PC-3 (cell line): ENCODE data around the gene GABBR2. TPM values are rescaled to one million over a fixed set of nuclear protein-coding genes. Genes with fewer than 3 reads are reported as not detected.

Experiments used
- ATAC-seq: fragments of 200-7000 bp; cut with Tn5 transposase; 2 replicates; pipeline ENCODE4 v1.9.1; 2020; ENCODE audit warnings: mild to moderate bottlenecking, moderate library complexity
- BruUV-seq: library from RNA; stranded (reverse); fragments of 400-500 nt; replicated peaks from 2 replicates; lab custom pipeline; 2021; lab: Mats Ljungman, UMichigan
- CTCF ChIA-PET: fragments of 300-600 bp; sonication (Branson Sonifier 250); formaldehyde crosslinking; loops from one replicate; lab custom pipeline; 2022; ENCODE audit warnings: antibody characterized with exemption; lab: Charles Lee
- POLR2A ChIA-PET: fragments of 300-600 bp; sonication (Branson Sonifier 250); formaldehyde crosslinking; loops from one replicate; lab custom pipeline; 2022; ENCODE audit warnings: antibody characterized with exemption; ENCODE audit not compliant: unreplicated experiment; lab: Charles Lee
- DNase-seq: peaks from one replicate; pipeline ENCODE4 v3.0.0-alpha.2; 2015
- H2AFZ ChIP-seq: fragments of 300-600 bp; sonication (generic); 2 replicates; pipeline ENCODE4 v1.6.0; 2016; ENCODE audit warnings: antibody characterized with exemption, low read length
- H3F3A ChIP-seq: fragments of 300-600 bp; sonication (generic); one replicate; pipeline ENCODE4 v1.6.0; 2017; ENCODE audit warnings: antibody characterized with exemption, low read length, control low read depth, mild to moderate bottlenecking; ENCODE audit not compliant: unreplicated experiment
- H3K27ac ChIP-seq: fragments of 300-600 bp; sonication (generic); 2 replicates; pipeline ENCODE4 v1.5.1; 2016; ENCODE audit warnings: mild to moderate bottlenecking, low read length
- H3K27me3 ChIP-seq: fragments of 300-600 bp; sonication (generic); 2 replicates; pipeline ENCODE4 v1.6.1; 2016; ENCODE audit warnings: low read length, mixed read lengths
- H3K36me3 ChIP-seq: fragments of 300-600 bp; sonication (generic); 2 replicates; pipeline ENCODE4 v1.6.1; 2016; ENCODE audit warnings: low read depth, mixed run types, low read length, mixed read lengths
- H3K4me1 ChIP-seq: fragments of 300-600 bp; sonication (generic); 2 replicates; pipeline ENCODE4 v1.5.1; 2016; ENCODE audit warnings: low read length; ENCODE audit not compliant: insufficient read depth
- H3K4me2 ChIP-seq: fragments of 300-600 bp; sonication (generic); 2 replicates; pipeline ENCODE4 v1.6.0; 2016; ENCODE audit warnings: low read length
- H3K4me3 ChIP-seq: fragments of 300-600 bp; sonication (generic); 2 replicates; pipeline ENCODE4 v1.5.1; 2016; ENCODE audit warnings: mild to moderate bottlenecking, low read length, mixed read lengths
- H3K79me2 ChIP-seq: fragments of 300-600 bp; sonication (generic); 2 replicates; pipeline ENCODE4 v1.6.1; 2017; ENCODE audit warnings: low read length, mixed read lengths
- H3K9ac ChIP-seq: fragments of 300-600 bp; sonication (generic); 2 replicates; pipeline ENCODE4 v1.6.0; 2016; ENCODE audit warnings: mild to moderate bottlenecking, low read length
- H3K9me2 ChIP-seq: fragments of 300-600 bp; sonication (generic); replicated peaks from 2 replicates; pipeline ENCODE4 v1.6.1; 2016; ENCODE audit warnings: mixed run types, low read length, mixed read lengths
- H3K9me3 ChIP-seq: fragments of 300-600 bp; sonication (generic); 2 replicates; pipeline ENCODE4 v1.6.1; 2016; ENCODE audit warnings: low read length, mixed read lengths
- H4K20me1 ChIP-seq: fragments of 300-600 bp; sonication (generic); 2 replicates; pipeline ENCODE4 v1.6.1; 2016; ENCODE audit warnings: low read length, mixed read lengths
- CTCF ChIP-seq: fragments of 300-600 bp; sonication (generic); conservative IDR thresholded peaks from 2 replicates; pipeline ENCODE4 v1.5.1; 2017; ENCODE audit warnings: antibody characterized with exemption, low read depth, mild to moderate bottlenecking, low read length
- EZH2 ChIP-seq: fragments of 300-600 bp; sonication (generic); IDR thresholded peaks from one replicate; pipeline ENCODE4 v1.6.1; 2017; ENCODE audit warnings: antibody characterized with exemption, mild to moderate bottlenecking, low read length; ENCODE audit not compliant: unreplicated experiment
- EZH2phosphoT487 ChIP-seq: fragments of 300-600 bp; sonication (generic); IDR thresholded peaks from 2 replicates; pipeline ENCODE4 v1.6.1; 2018; ENCODE audit warnings: mild to moderate bottlenecking, antibody characterized with exemption, low read length, borderline replicate concordance
- intact Hi-C: fragments of 100-400 bp; cut with micrococcal nuclease; formaldehyde crosslinking; loops from 2 replicates; pipeline ENCODE4 v1.9.0; 2023
- total RNA-seq: library from RNA; depleted of rRNA; stranded (reverse); fragments of >200 nt; gene quantifications from 2 replicates; pipeline ENCODE4 v1.2.3, GENCODE V29; 2014

The GABBR2 gene
- total RNA-seq, 1 experiment from 2014 or later, result 0.44 TPM

DNA sequence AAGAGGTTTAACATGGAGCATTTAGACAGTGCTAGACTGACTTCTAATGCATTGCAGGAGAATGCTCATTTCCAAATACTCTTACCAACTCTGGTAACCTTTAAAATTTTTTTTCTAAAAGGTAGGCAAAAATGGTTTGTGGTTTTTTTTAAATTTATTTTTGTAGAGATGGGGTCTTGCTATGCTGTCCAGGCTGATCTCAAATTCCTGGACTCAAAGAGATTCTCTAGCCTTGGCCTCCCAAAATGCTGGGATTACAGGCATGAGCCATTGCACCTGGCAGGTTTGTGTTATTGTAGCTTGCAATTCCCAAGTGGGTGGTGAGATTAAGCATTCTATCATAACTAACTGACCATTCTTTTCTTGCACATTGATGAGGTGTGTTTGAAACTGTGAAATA is 410.3 kb downstream of the GABBR2 start:
- intact Hi-C loops, result no loop called here
- H3K27ac ChIP-seq, result no peak overlapping the region
- H3F3A ChIP-seq, result no peaks in the 10 kb centered on the region
- no peaks in the 10 kb centered on the region for H3K79me2 ChIP-seq
- no peak overlapping the region for H3K4me3 ChIP-seq
- H3K36me3 ChIP-seq, result no peaks in the 10 kb centered on the region
- no peaks in the 10 kb centered on the region for H3K9me2 ChIP-seq
- TF ChIP-seq EZH2phosphoT487, result no peak
- TF ChIP-seq CTCF, result no peak
- TF ChIP-seq EZH2, result no peak
- H3K4me1 ChIP-seq, result no peaks in the 10 kb centered on the region
- no peak overlapping the region for H3K4me2 ChIP-seq
- no peaks in the 10 kb centered on the region for H3K27me3 ChIP-seq
- no TSS peak for BruUV-seq
- DNase-seq, result no peak
- ChIA-PET CTCF (no interaction called here), POLR2A (no interaction called here)
- no peak for ATAC-seq
- no peaks in the 10 kb centered on the region for H4K20me1 ChIP-seq
- no peaks in the 10 kb centered on the region for H3K9me3 ChIP-seq
- no peak overlapping the region for H2AFZ ChIP-seq
- H3K9ac ChIP-seq, result no peak overlapping the region

- intact Hi-C loops, result no loop called here
- H3K9me2 ChIP-seq, result no peaks in the 10 kb centered on the region
- H3F3A ChIP-seq, result no peaks in the 10 kb centered on the region
- H4K20me1 ChIP-seq, result no peaks in the 10 kb centered on the region
- H3K79me2 ChIP-seq, result no peaks in the 10 kb centered on the region
- no peak overlapping the region for H3K4me2 ChIP-seq
- no peaks in the 10 kb centered on the region for H3K27me3 ChIP-seq
- no peaks in the 10 kb centered on the region for H3K9me3 ChIP-seq
- no peak overlapping the region for H3K27ac ChIP-seq
- no TSS peak for BruUV-seq
- H3K4me1 ChIP-seq, result no peaks in the 10 kb centered on the region
- ChIA-PET CTCF (no interaction called here), POLR2A (no interaction called here)
- no peak overlapping the region for H2AFZ ChIP-seq
- TF ChIP-seq EZH2phosphoT487 (no peak), CTCF (no peak), EZH2 (no peak)
- H3K4me3 ChIP-seq, result no peak overlapping the region
- ATAC-seq, result no peak
- no peak overlapping the region for H3K9ac ChIP-seq
- no peak for DNase-seq
- no peaks in the 10 kb centered on the region for H3K36me3 ChIP-seq
These were observed 412.9 kb downstream of the GABBR2 start for GRCh38 chr9:98295824-98296223.

DNA sequence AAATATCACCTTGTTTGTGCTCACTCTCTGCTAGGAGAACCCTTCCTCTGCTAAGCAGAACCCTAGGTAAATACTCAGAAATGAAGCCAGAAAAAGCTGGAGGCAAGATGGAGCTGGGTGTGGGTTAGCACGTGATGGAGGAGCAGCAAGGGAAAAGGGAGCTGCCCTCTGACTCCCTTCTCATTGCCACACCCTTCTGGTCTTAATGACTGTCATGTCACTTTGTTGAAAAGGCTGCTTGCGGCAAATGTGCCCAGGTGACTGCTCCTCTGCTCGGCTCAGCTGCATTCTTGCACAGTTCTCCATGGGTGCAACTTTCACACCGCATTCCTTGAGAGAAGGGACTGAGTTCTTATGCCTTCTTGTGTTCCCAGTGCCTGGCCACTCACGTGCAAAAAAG is 416.9 kb downstream of the GABBR2 start:
- Histone ChIP-seq H3K36me3 (no peaks in the 10 kb centered on the region), H3F3A (no peaks in the 10 kb centered on the region), H3K79me2 (no peaks in the 10 kb centered on the region), H3K9me3 (no peaks in the 10 kb centered on the region), H3K27ac (no peak overlapping the region), H3K9ac (no peak overlapping the region), H3K4me1 (no peaks in the 10 kb centered on the region), H3K4me2 (no peak overlapping the region), H3K9me2 (no peaks in the 10 kb centered on the region), H3K4me3 (no peak overlapping the region), H4K20me1 (no peaks in the 10 kb centered on the region), H3K27me3 (no peaks in the 10 kb centered on the region), H2AFZ (no peak overlapping the region)
- ChIA-PET CTCF (no interaction called here), POLR2A (no interaction called here)
- no peak for ATAC-seq
- no peak for TF ChIP-seq CTCF
- no peak for TF ChIP-seq EZH2
- TF ChIP-seq EZH2phosphoT487, result no peak
- no TSS peak for BruUV-seq
- no peak for DNase-seq
- intact Hi-C loops, result no loop called here
